GM12873 (cell line): Measurements from ENCODE around the gene BEST2.

ENCODE experiments used
- TF ChIP-seq, protein P1 (sequence below): IDR thresholded peaks from 2 replicates; pipeline ENCODE4 v1.5.1; 2012; ENCODE audit warnings: low read depth, mild to moderate bottlenecking, moderate library complexity, low read length, control low read depth; ENCODE audit not compliant: insufficient read depth; ENCODE audit errors: missing control alignments

Gene BEST2

DNA sequence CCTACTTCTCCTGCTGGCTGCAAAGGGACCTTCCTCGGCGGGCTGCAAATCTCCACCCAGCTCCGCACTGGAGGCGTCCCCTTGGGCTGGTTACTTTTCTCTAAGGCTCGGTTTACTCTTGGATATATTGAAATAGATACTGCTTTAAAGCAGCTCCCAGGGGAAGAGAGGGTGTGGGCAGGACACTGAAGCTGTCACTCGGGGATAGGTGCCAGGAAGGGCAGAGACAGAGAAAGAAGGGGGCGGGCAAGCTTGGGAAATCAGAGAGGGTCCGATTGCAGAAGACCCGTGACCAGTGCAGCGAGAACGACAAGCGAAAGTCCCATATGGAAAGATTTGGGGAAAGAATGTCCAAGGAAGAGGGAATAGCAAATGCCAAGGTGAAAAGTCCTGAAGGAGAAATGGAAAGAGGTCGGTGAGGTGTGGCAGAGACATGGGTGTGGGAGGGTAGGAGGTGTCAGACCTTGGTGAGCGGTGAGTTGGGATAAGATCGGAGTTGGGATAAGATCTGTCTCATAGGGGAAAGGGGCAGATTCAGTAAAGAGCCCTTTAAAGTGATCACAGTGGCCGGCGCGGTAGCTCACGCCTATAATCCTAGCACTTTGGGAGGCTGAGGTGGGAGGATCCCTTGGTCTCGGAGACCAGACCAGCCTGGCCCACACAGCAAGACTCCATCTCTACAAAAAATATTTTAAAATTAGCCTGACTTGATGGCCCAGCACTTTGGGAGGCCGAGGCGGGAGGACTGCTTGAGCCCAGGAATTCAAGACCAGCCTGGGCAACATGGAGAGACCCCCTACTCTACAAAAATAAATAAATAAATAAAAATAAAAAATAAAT, 50.9 kb downstream of the BEST2 start:
- TF ChIP-seq, protein P1, sequence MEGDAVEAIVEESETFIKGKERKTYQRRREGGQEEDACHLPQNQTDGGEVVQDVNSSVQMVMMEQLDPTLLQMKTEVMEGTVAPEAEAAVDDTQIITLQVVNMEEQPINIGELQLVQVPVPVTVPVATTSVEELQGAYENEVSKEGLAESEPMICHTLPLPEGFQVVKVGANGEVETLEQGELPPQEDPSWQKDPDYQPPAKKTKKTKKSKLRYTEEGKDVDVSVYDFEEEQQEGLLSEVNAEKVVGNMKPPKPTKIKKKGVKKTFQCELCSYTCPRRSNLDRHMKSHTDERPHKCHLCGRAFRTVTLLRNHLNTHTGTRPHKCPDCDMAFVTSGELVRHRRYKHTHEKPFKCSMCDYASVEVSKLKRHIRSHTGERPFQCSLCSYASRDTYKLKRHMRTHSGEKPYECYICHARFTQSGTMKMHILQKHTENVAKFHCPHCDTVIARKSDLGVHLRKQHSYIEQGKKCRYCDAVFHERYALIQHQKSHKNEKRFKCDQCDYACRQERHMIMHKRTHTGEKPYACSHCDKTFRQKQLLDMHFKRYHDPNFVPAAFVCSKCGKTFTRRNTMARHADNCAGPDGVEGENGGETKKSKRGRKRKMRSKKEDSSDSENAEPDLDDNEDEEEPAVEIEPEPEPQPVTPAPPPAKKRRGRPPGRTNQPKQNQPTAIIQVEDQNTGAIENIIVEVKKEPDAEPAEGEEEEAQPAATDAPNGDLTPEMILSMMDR: no peak

- TF ChIP-seq, protein P1: no peak
These were observed 52.5 kb downstream of the BEST2 start for GRCh38 chr19:12804051-12804450.

DNA sequence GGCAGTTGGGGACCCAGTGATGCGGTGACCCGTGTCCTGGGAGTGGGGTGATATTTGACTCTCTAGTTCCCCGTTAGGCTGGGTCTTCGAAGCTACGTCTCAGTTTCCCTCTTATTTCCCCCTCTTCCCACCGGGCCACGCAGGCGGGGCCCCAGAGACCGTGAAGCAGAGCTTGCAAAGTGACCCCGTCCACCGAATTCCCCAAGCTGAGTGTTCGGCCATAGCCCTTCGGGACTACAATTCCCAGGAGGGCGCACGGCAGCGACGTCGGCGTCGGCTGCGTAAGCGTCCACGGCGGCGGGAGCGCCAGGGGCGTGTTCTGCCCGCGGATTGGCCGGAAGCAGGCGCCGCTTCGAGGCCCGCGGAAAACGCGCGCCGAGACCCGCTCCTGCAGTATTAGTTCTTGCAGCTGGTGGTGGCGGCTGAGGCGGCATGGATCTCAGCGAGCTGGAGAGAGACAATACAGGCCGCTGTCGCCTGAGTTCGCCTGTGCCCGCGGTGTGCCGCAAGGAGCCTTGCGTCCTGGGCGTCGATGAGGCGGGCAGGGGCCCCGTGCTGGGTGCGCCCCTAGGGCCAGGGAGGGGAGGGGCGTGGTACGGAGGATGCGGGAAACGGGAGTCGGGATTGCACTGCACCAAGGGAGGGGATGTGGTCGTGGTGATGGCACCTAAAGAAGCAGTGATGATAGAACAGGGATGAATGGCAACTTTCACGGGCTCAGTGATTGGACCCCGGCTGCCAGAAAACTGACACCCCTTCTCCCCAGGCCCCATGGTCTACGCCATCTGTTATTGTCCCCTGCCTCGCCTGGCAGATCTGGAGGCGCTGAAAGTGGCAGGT, 54.9 kb downstream of the BEST2 start, which contains the start of gene RNASEH2A:
Gene RNASEH2A, plus strand, starts transcription at position 343 of the 840 bp plus-strand sequence. Its CDS starts 90 bp downstream, at position 433.
- TF ChIP-seq, protein P1: peak; percentile 19
